Panc1 (cell line): ENCODE data around the gene EFCAB11. TPM values are rescaled to one million over a fixed set of nuclear protein-coding genes. Genes with fewer than 3 reads are reported as not detected.

Experiments
- ATAC-seq: fragments of 200-7000 bp; cut with Tn5 transposase; 2 replicates; pipeline ENCODE4 v1.9.1; 2020; ENCODE audit warnings: mild to moderate bottlenecking, moderate library complexity
- BruUV-seq: library from RNA; stranded (reverse); fragments of 400-500 nt; replicated peaks from 2 replicates; lab custom pipeline; 2021; lab: Mats Ljungman, UMichigan
- CTCF ChIA-PET: fragments of 300-600 bp; sonication (Branson Sonifier 250); formaldehyde crosslinking; loops from one replicate; lab custom pipeline; 2022; ENCODE audit warnings: antibody characterized with exemption; lab: Charles Lee
- POLR2A ChIA-PET: fragments of 300-600 bp; sonication (Branson Sonifier 250); formaldehyde crosslinking; loops from one replicate; lab custom pipeline; 2022; ENCODE audit warnings: antibody characterized with exemption; lab: Charles Lee
- DNase-seq: peaks from one replicate; pipeline ENCODE4 v3.0.0-alpha.2; 2010; ENCODE audit warnings: low read depth, low spot score
- H3K27ac ChIP-seq: 2 replicates; pipeline ENCODE4 v1.5.1; 2011; ENCODE audit warnings: mild to moderate bottlenecking, low read length, inconsistent platforms
- H3K27me3 ChIP-seq: fragments of 200-500 bp; sonication (Bioruptor generic); 2 replicates; pipeline ENCODE4 v1.6.0; 2014; ENCODE audit warnings: low read length, inconsistent platforms; ENCODE audit not compliant: control insufficient read depth, insufficient read depth
- H3K36me3 ChIP-seq: fragments of 200-500 bp; sonication (Bioruptor generic); 2 replicates; pipeline ENCODE4 v1.5.1; 2014; ENCODE audit warnings: inconsistent platforms, mild to moderate bottlenecking, low read length, moderate library complexity; ENCODE audit not compliant: control insufficient read depth, insufficient read depth
- H3K4me1 ChIP-seq: 2 replicates; pipeline ENCODE4 v1.5.1; 2011; ENCODE audit warnings: inconsistent platforms, mild to moderate bottlenecking, low read length, moderate library complexity; ENCODE audit not compliant: control insufficient read depth, insufficient read depth
- H3K4me3 ChIP-seq, 2 experiments: 2 replicates each; pipeline ENCODE4 v1.5.1; 2011 to 2012; ENCODE audit warnings: low read depth in 2 of 2, low read length in 2 of 2, mild to moderate bottlenecking in 2 of 2, inconsistent platforms in 1 of 2, moderate library complexity in 1 of 2
- H3K9me3 ChIP-seq: fragments of 200-500 bp; sonication (Bioruptor generic); 2 replicates; pipeline ENCODE4 v1.5.1; 2014; ENCODE audit warnings: low read depth, mild to moderate bottlenecking, inconsistent platforms, low read length, moderate library complexity; ENCODE audit not compliant: control insufficient read depth, insufficient read depth
- CTCF ChIP-seq: fragments of 450-650 bp; IDR thresholded peaks from 2 replicates; pipeline ENCODE4 v1.5.1; 2017; ENCODE audit warnings: mild to moderate bottlenecking
- POLR2AphosphoS5 ChIP-seq: IDR thresholded peaks from 2 replicates; pipeline ENCODE4 v1.6.1; 2012; ENCODE audit warnings: mild to moderate bottlenecking, low read depth, low read length, moderate library complexity
- SIN3A ChIP-seq: IDR thresholded peaks from 2 replicates; pipeline ENCODE4 v1.6.1; 2012; ENCODE audit warnings: low read depth, mild to moderate bottlenecking, low read length, moderate library complexity, borderline replicate concordance; ENCODE audit not compliant: insufficient read depth
- TCF7L2 ChIP-seq: IDR thresholded peaks from 2 replicates; pipeline ENCODE4 v1.6.1; 2011; ENCODE audit warnings: mild to moderate bottlenecking, low read depth, low read length, inconsistent platforms
- in situ Hi-C: cut with HindIII; loops from 2 replicates; pipeline ENCODE4 v1.10.0; 2016; ENCODE audit warnings: low sequenced_read_pairs, low pct_unique_long_range_greater_than_20kb
- intact Hi-C: fragments of 100-400 bp; cut with micrococcal nuclease; formaldehyde crosslinking; loops from one replicate; pipeline ENCODE4 v1.10.0; 2022; ENCODE audit not compliant: unreplicated experiment
- total RNA-seq: library from RNA; stranded (reverse); gene quantifications from one replicate; pipeline ENCODE4 v1.2.1, GENCODE V29; 2021; ENCODE audit not compliant: unreplicated experiment
- TF ChIP-seq, protein P1 (sequence below), 2 experiments: IDR thresholded peaks; 2 replicates each; pipeline ENCODE4 v1.6.1; 2011 to 2012; ENCODE audit warnings: low read depth in 2 of 2, control low read depth in 1 of 2, low read length in 1 of 2, mild to moderate bottlenecking in 1 of 2, moderate library complexity in 1 of 2; ENCODE audit not compliant: insufficient read depth in 1 of 2

EFCAB11 gene
- total RNA-seq, 1 experiment from 2014 or later, result 12.3 TPM

- BruUV-seq, result no TSS peak
- no peak for TF ChIP-seq TCF7L2
- no peak for TF ChIP-seq SIN3A
- POLR2A ChIA-PET, result no interaction called here
- in situ Hi-C loops (no loop called here), intact Hi-C loops (no loop called here)
- CTCF ChIA-PET, result no interaction called here
- ATAC-seq (no peak), DNase-seq (no peak)
- no peaks in the 10 kb centered on the region for H3K4me1 ChIP-seq
- peaks cover 21% of the 10 kb centered on the region; the same call in 1 of the 2 replicates for H3K36me3 ChIP-seq
- no peaks in the 10 kb centered on the region for H3K9me3 ChIP-seq
- no peak overlapping the region for H3K4me3 ChIP-seq
- H3K27ac ChIP-seq, result no peak overlapping the region
- H3K27me3 ChIP-seq, result no peaks in the 10 kb centered on the region
Observed at GRCh38 chr14:89996963-89997362, 42.4 kb upstream of the EFCAB11 start.

DNA sequence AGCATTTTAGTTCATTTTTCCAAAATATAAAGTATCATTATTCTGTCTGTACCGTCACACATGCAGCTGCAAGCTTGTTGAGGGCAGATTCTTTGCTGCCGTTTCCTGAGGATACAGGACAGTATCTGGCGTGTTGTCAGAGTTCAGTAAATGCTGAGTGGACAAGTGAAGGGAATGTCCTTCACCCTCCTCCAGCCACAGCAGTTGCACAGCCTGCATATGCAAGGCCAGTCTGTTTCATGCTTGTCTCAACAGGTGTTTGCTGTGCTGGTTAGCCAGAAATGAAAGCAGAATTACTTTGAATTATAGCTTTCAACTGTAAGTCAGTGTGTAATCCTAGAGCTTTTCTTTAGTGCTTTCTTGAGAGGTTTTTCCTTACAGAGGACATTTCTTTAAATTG is 37.7 kb upstream of the EFCAB11 start:
- H3K9me3 ChIP-seq, result no peaks in the 10 kb centered on the region
- TF ChIP-seq SIN3A, result no peak
- no peak for TF ChIP-seq POLR2AphosphoS5
- no peak for TF ChIP-seq CTCF
- TF ChIP-seq, protein P1, sequence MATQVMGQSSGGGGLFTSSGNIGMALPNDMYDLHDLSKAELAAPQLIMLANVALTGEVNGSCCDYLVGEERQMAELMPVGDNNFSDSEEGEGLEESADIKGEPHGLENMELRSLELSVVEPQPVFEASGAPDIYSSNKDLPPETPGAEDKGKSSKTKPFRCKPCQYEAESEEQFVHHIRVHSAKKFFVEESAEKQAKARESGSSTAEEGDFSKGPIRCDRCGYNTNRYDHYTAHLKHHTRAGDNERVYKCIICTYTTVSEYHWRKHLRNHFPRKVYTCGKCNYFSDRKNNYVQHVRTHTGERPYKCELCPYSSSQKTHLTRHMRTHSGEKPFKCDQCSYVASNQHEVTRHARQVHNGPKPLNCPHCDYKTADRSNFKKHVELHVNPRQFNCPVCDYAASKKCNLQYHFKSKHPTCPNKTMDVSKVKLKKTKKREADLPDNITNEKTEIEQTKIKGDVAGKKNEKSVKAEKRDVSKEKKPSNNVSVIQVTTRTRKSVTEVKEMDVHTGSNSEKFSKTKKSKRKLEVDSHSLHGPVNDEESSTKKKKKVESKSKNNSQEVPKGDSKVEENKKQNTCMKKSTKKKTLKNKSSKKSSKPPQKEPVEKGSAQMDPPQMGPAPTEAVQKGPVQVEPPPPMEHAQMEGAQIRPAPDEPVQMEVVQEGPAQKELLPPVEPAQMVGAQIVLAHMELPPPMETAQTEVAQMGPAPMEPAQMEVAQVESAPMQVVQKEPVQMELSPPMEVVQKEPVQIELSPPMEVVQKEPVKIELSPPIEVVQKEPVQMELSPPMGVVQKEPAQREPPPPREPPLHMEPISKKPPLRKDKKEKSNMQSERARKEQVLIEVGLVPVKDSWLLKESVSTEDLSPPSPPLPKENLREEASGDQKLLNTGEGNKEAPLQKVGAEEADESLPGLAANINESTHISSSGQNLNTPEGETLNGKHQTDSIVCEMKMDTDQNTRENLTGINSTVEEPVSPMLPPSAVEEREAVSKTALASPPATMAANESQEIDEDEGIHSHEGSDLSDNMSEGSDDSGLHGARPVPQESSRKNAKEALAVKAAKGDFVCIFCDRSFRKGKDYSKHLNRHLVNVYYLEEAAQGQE (IDR thresholded peaks at IDR 0.05; ENCODE audit: insufficient read depth in 1 of 2, low read depth in 2 of 2, low read length in 1 of 2), result no peak
- no peak for TF ChIP-seq TCF7L2
- ChIA-PET POLR2A (no interaction called here), CTCF (no interaction called here)
- ATAC-seq, result no peak
- BruUV-seq, result no TSS peak
- H3K36me3 ChIP-seq, result peaks cover 19% of the 10 kb centered on the region; the same call in 1 of the 2 replicates
- intact Hi-C loops, result no loop called here
- H3K27ac ChIP-seq, result no peak overlapping the region
- no peak for DNase-seq
- in situ Hi-C loops, result no loop called here
- no peak overlapping the region for H3K4me3 ChIP-seq
- H3K4me1 ChIP-seq, result no peaks in the 10 kb centered on the region
- H3K27me3 ChIP-seq, result no peaks in the 10 kb centered on the region

DNA sequence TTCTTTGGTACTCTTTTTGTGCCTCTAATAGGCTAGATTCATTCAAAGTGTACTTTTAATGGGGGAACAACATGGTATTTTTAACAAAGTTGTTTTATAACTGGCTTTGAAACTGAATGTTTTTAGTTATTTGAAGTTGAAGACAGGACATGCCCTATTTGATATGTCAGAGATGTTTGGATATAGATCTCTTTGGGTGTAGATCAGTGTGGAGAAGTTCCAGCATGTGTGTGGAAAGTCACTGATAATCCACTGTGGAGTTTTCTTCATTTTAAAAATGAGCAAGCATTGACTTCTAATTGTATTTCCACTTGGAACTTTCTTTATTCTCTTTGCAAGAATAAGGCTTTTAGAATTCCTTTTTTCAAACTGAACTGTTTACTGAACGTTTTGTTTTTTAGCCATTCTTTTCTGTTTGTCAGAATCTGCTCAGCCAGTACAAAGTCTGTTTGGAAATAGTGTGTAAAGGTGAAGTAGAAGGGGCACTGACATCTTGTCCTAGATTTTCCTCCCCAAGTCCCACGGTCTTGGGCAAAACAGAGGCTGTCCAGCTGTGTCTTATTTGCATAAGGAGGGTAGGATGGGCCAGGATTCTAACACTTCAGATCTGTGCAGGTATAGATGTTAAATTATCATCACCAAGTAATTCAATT is 36.2 kb upstream of the EFCAB11 start:
- H3K9me3 ChIP-seq, result no peaks in the 10 kb centered on the region
- no peak for DNase-seq
- no peaks in the 10 kb centered on the region for H3K4me1 ChIP-seq
- H3K27me3 ChIP-seq, result no peaks in the 10 kb centered on the region
- intact Hi-C loops, result no loop called here
- ChIA-PET CTCF (no interaction called here), POLR2A (no interaction called here)
- peaks cover 17% of the 10 kb centered on the region for H3K36me3 ChIP-seq
- H3K27ac ChIP-seq, result no peak overlapping the region
- no TSS peak for BruUV-seq
- TF ChIP-seq POLR2AphosphoS5 (no peak), SIN3A (no peak), TCF7L2 (no peak), CTCF (no peak)
- TF ChIP-seq, protein P1 (IDR thresholded peaks at IDR 0.05; ENCODE audit: insufficient read depth in 1 of 2, low read depth in 2 of 2, low read length in 1 of 2), result no peak
- in situ Hi-C loops, result no loop called here
- no peak overlapping the region for H3K4me3 ChIP-seq
- ATAC-seq, result no peak
